ENCODE results near the gene CFH.

CFH gene

GRCh38 chr1:196667131-196667530, 15.3 kb downstream of the CFH start:
- H3K9ac ChIP-seq (ENCODE audit: low read depth, low read length) = no peak overlapping the region
- H3K4me3 ChIP-seq (ENCODE audit: low read length) = no peak overlapping the region
- no peaks in the 10 kb centered on the region for H3K36me3 ChIP-seq (ENCODE audit: insufficient read depth, low read length)
- H3K4me1 ChIP-seq (ENCODE audit: control insufficient read depth, insufficient read depth, low read length) = peaks cover 3% of the 10 kb centered on the region
- H3K9me3 ChIP-seq (replicated peaks; ENCODE audit: low read length) = peaks cover 5% of the 10 kb centered on the region
- H3K4me2 ChIP-seq (ENCODE audit: low read length) = no peak overlapping the region
- H3K27me3 ChIP-seq (ENCODE audit: control insufficient read depth, insufficient read depth, low read length) = no peaks in the 10 kb centered on the region

- Histone ChIP-seq H3K4me2 (ENCODE audit: low read length) (no peak overlapping the region), H3K4me3 (ENCODE audit: low read length) (no peak overlapping the region), H3K4me1 (ENCODE audit: control insufficient read depth, insufficient read depth, low read length) (peaks cover under 1% of the 10 kb centered on the region), H3K9me3 (replicated peaks; ENCODE audit: low read length) (peaks cover 5% of the 10 kb centered on the region), H3K27me3 (ENCODE audit: control insufficient read depth, insufficient read depth, low read length) (no peaks in the 10 kb centered on the region), H3K9ac (ENCODE audit: low read depth, low read length) (no peak overlapping the region), H3K36me3 (ENCODE audit: insufficient read depth, low read length) (no peaks in the 10 kb centered on the region)
Measured at GRCh38 chr1:196669051-196669450, 17.2 kb downstream of the CFH start.

GRCh38 chr1:196669693-196670092, 17.9 kb downstream of the CFH start:
- H3K36me3 ChIP-seq (ENCODE audit: insufficient read depth, low read length) = no peaks in the 10 kb centered on the region
- no peak overlapping the region for H3K9ac ChIP-seq (ENCODE audit: low read depth, low read length)
- no peak overlapping the region for H3K4me3 ChIP-seq (ENCODE audit: low read length)
- H3K4me2 ChIP-seq (ENCODE audit: low read length) = no peak overlapping the region
- H3K4me1 ChIP-seq (ENCODE audit: control insufficient read depth, insufficient read depth, low read length) = peaks cover 7% of the 10 kb centered on the region
- H3K9me3 ChIP-seq (replicated peaks; ENCODE audit: low read length) = peaks cover 5% of the 10 kb centered on the region
- H3K27me3 ChIP-seq (ENCODE audit: control insufficient read depth, insufficient read depth, low read length) = no peaks in the 10 kb centered on the region

- Histone ChIP-seq H3K9ac (ENCODE audit: low read depth, low read length) (no peak overlapping the region), H3K4me1 (ENCODE audit: control insufficient read depth, insufficient read depth, low read length) (peaks cover 42% of the 10 kb centered on the region), H3K4me2 (ENCODE audit: low read length) (no peak overlapping the region), H3K9me3 (replicated peaks; ENCODE audit: low read length) (no peaks in the 10 kb centered on the region), H3K36me3 (ENCODE audit: insufficient read depth, low read length) (peaks cover 9% of the 10 kb centered on the region), H3K27me3 (ENCODE audit: control insufficient read depth, insufficient read depth, low read length) (no peaks in the 10 kb centered on the region), H3K4me3 (ENCODE audit: low read length) (no peak overlapping the region)
Measured at GRCh38 chr1:196674908-196675307, 23.1 kb downstream of the CFH start.

GRCh38 chr1:196677781-196678509, 26.1 kb downstream of the CFH start:
- Histone ChIP-seq H3K9ac (ENCODE audit: low read depth, low read length) (no peak overlapping the region), H3K9me3 (replicated peaks; ENCODE audit: low read length) (no peaks in the 10 kb centered on the region)

GRCh38 chr1:196678510-196678884, 26.7 kb downstream of the CFH start:
- H3K27me3 ChIP-seq (ENCODE audit: control insufficient read depth, insufficient read depth, low read length) = no peaks in the 10 kb centered on the region
- H3K4me2 ChIP-seq (ENCODE audit: low read length) = peak overlapping the region; percentile 56
- no peak overlapping the region for H3K4me3 ChIP-seq (ENCODE audit: low read length)
- peaks cover 16% of the 10 kb centered on the region for H3K36me3 ChIP-seq (ENCODE audit: insufficient read depth, low read length)
- no peaks in the 10 kb centered on the region for H3K9me3 ChIP-seq (replicated peaks; ENCODE audit: low read length)
- H3K9ac ChIP-seq (ENCODE audit: low read depth, low read length) = no peak overlapping the region
- H3K4me1 ChIP-seq (ENCODE audit: control insufficient read depth, insufficient read depth, low read length) = peaks cover 49% of the 10 kb centered on the region

More at GRCh38 chr1:196677781-196678509, 26.1 kb downstream of the CFH start:
- Histone ChIP-seq H3K4me2 (ENCODE audit: low read length) (peak overlapping the region; percentile 28), H3K27me3 (ENCODE audit: control insufficient read depth, insufficient read depth, low read length) (no peaks in the 10 kb centered on the region), H3K36me3 (ENCODE audit: insufficient read depth, low read length) (peaks cover 16% of the 10 kb centered on the region), H3K4me3 (ENCODE audit: low read length) (no peak overlapping the region), H3K4me1 (ENCODE audit: control insufficient read depth, insufficient read depth, low read length) (peaks cover 49% of the 10 kb centered on the region)

- Histone ChIP-seq H3K4me1 (ENCODE audit: control insufficient read depth, insufficient read depth, low read length) (peaks cover 38% of the 10 kb centered on the region), H3K9me3 (replicated peaks; ENCODE audit: low read length) (no peaks in the 10 kb centered on the region), H3K4me3 (ENCODE audit: low read length) (no peak overlapping the region), H3K4me2 (ENCODE audit: low read length) (no peak overlapping the region), H3K36me3 (ENCODE audit: insufficient read depth, low read length) (peaks cover 17% of the 10 kb centered on the region), H3K9ac (ENCODE audit: low read depth, low read length) (no peak overlapping the region), H3K27me3 (ENCODE audit: control insufficient read depth, insufficient read depth, low read length) (no peaks in the 10 kb centered on the region)
Measured at GRCh38 chr1:196680107-196680506, 28.3 kb downstream of the CFH start.

GRCh38 chr1:196684476-196684875, 32.6 kb downstream of the CFH start:
- H3K4me2 ChIP-seq (ENCODE audit: low read length) = no peak overlapping the region
- H3K9me3 ChIP-seq (replicated peaks; ENCODE audit: low read length) = no peaks in the 10 kb centered on the region
- peaks cover 11% of the 10 kb centered on the region for H3K4me1 ChIP-seq (ENCODE audit: control insufficient read depth, insufficient read depth, low read length)
- H3K9ac ChIP-seq (ENCODE audit: low read depth, low read length) = no peak overlapping the region
- no peaks in the 10 kb centered on the region for H3K27me3 ChIP-seq (ENCODE audit: control insufficient read depth, insufficient read depth, low read length)
- no peak overlapping the region for H3K4me3 ChIP-seq (ENCODE audit: low read length)
- H3K36me3 ChIP-seq (ENCODE audit: insufficient read depth, low read length) = peaks cover 19% of the 10 kb centered on the region

GRCh38 chr1:196685506-196685905, 33.7 kb downstream of the CFH start:
- Histone ChIP-seq H3K9me3 (replicated peaks; ENCODE audit: low read length) (no peaks in the 10 kb centered on the region), H3K36me3 (ENCODE audit: insufficient read depth, low read length) (peaks cover 16% of the 10 kb centered on the region), H3K27me3 (ENCODE audit: control insufficient read depth, insufficient read depth, low read length) (no peaks in the 10 kb centered on the region), H3K4me3 (ENCODE audit: low read length) (no peak overlapping the region), H3K9ac (ENCODE audit: low read depth, low read length) (no peak overlapping the region), H3K4me1 (ENCODE audit: control insufficient read depth, insufficient read depth, low read length) (peaks cover 2% of the 10 kb centered on the region), H3K4me2 (ENCODE audit: low read length) (no peak overlapping the region)

GRCh38 chr1:196689001-196689400, 37.2 kb downstream of the CFH start:
- H3K4me1 ChIP-seq (ENCODE audit: control insufficient read depth, insufficient read depth, low read length) = no peaks in the 10 kb centered on the region
- H3K36me3 ChIP-seq (ENCODE audit: insufficient read depth, low read length) = peaks cover 12% of the 10 kb centered on the region
- no peaks in the 10 kb centered on the region for H3K9me3 ChIP-seq (replicated peaks; ENCODE audit: low read length)
- H3K9ac ChIP-seq (ENCODE audit: low read depth, low read length) = no peak overlapping the region
- no peaks in the 10 kb centered on the region for H3K27me3 ChIP-seq (ENCODE audit: control insufficient read depth, insufficient read depth, low read length)
- no peak overlapping the region for H3K4me3 ChIP-seq (ENCODE audit: low read length)
- H3K4me2 ChIP-seq (ENCODE audit: low read length) = no peak overlapping the region

- H3K9me3 ChIP-seq (replicated peaks; ENCODE audit: low read length) = no peaks in the 10 kb centered on the region
- H3K4me1 ChIP-seq (ENCODE audit: control insufficient read depth, insufficient read depth, low read length) = no peaks in the 10 kb centered on the region
- peaks cover 5% of the 10 kb centered on the region for H3K36me3 ChIP-seq (ENCODE audit: insufficient read depth, low read length)
- H3K9ac ChIP-seq (ENCODE audit: low read depth, low read length) = no peak overlapping the region
- H3K4me3 ChIP-seq (ENCODE audit: low read length) = no peak overlapping the region
- H3K27me3 ChIP-seq (ENCODE audit: control insufficient read depth, insufficient read depth, low read length) = no peaks in the 10 kb centered on the region
- H3K4me2 ChIP-seq (ENCODE audit: low read length) = no peak overlapping the region
Measured at GRCh38 chr1:196690582-196690981, 38.7 kb downstream of the CFH start.

- Histone ChIP-seq H3K4me3 (ENCODE audit: low read length) (no peak overlapping the region), H3K9me3 (replicated peaks; ENCODE audit: low read length) (no peaks in the 10 kb centered on the region), H3K9ac (ENCODE audit: low read depth, low read length) (no peak overlapping the region), H3K4me1 (ENCODE audit: control insufficient read depth, insufficient read depth, low read length) (no peaks in the 10 kb centered on the region), H3K36me3 (ENCODE audit: insufficient read depth, low read length) (peaks cover 13% of the 10 kb centered on the region), H3K4me2 (ENCODE audit: low read length) (no peak overlapping the region), H3K27me3 (ENCODE audit: control insufficient read depth, insufficient read depth, low read length) (no peaks in the 10 kb centered on the region)
Measured at GRCh38 chr1:196698993-196699392, 47.1 kb downstream of the CFH start.

All from skeletal muscle satellite cell (primary cell).